Gastroesophageal sphincter (tissue), 3 donors: ENCODE measurements around the gene NXPH1.

Experiments used
- CTCF ChIP-seq, 4 experiments: fragments of 200-600 bp in 2 of 4; fragments of 450-650 bp in 2 of 4; sonication (generic) in 1 of 4; IDR thresholded peaks; one replicate each; pipeline ENCODE4 v1.5.1; 2017 to 2019; ENCODE audit warnings: antibody characterized with exemption in 4 of 4, mild to moderate bottlenecking in 2 of 4, moderate library complexity in 2 of 4
- EP300 ChIP-seq: sonication (generic); formaldehyde crosslinking; IDR thresholded peaks from one replicate; pipeline ENCODE4 v1.6.1; 2017; ENCODE audit warnings: antibody characterized with exemption, mild to moderate bottlenecking

- no peak for TF ChIP-seq EP300
- TF ChIP-seq CTCF (IDR thresholded peaks at IDR 0.05): no peak
Measured at GRCh38 chr7:8566016-8566415, 132.6 kb downstream of the NXPH1 start.
